Medulla oblongata (tissue), 1 donor: ENCODE measurements around the gene KIF2A.
A peak's percentile ranks its signal among the peaks of the same experiment; 100 is the strongest.

Experiments used
- DNase-seq: peaks from one replicate; pipeline ENCODE4 v3.0.0-alpha.2; 2015; ENCODE audit errors: extremely low spot score

KIF2A gene

GRCh38 chr5:62305715-62306322, at the start of gene KIF2A:
KIF2A (plus strand) TSS chr5:62306206; CDS start chr5:62306473, 267 bp downstream.
- DNase-seq, result peak; percentile 94

- no peak for DNase-seq
These were observed 49.0 kb upstream of the KIF2A start for GRCh38 chr5:62257020-62257367.

GRCh38 chr5:62258654-62259053, 47.4 kb upstream of the KIF2A start:
- DNase-seq, result no peak

- no peak for DNase-seq
These were observed 46.2 kb upstream of the KIF2A start for GRCh38 chr5:62259699-62260250.

- DNase-seq, result peak; percentile 53
These were observed 45.5 kb upstream of the KIF2A start for GRCh38 chr5:62260513-62260912.

- DNase-seq, result no peak
These were observed 42.6 kb upstream of the KIF2A start for GRCh38 chr5:62263401-62263800.

GRCh38 chr5:62265648-62266112, 40.3 kb upstream of the KIF2A start:
- DNase-seq, result no peak

- no peak for DNase-seq
These were observed 39.4 kb upstream of the KIF2A start for GRCh38 chr5:62266573-62266972.

- DNase-seq, result no peak
These were observed 37.8 kb upstream of the KIF2A start for GRCh38 chr5:62268234-62268633.

GRCh38 chr5:62268792-62269191, 37.2 kb upstream of the KIF2A start:
- DNase-seq, result no peak

GRCh38 chr5:62271370-62271769, 34.6 kb upstream of the KIF2A start:
- DNase-seq, result no peak

GRCh38 chr5:62271870-62272269, 34.1 kb upstream of the KIF2A start:
- DNase-seq, result no peak

GRCh38 chr5:62273687-62274086, 32.3 kb upstream of the KIF2A start:
- DNase-seq, result peak; percentile 86

- DNase-seq, result no peak
These were observed 30.4 kb upstream of the KIF2A start for GRCh38 chr5:62275581-62275980.

- DNase-seq, result no peak
These were observed 24.6 kb upstream of the KIF2A start for GRCh38 chr5:62281411-62281810.

- DNase-seq, result no peak
These were observed 23.9 kb upstream of the KIF2A start for GRCh38 chr5:62282064-62282463.

- no peak for DNase-seq
These were observed 23.0 kb upstream of the KIF2A start for GRCh38 chr5:62283005-62283404.

- DNase-seq, result no peak
These were observed 22.1 kb upstream of the KIF2A start for GRCh38 chr5:62283861-62284260.

GRCh38 chr5:62284946-62285891, 20.8 kb upstream of the KIF2A start:
- no peak for DNase-seq

GRCh38 chr5:62286834-62287233, 19.2 kb upstream of the KIF2A start:
- no peak for DNase-seq

GRCh38 chr5:62287237-62287636, 18.8 kb upstream of the KIF2A start:
- no peak for DNase-seq

GRCh38 chr5:62288118-62288517, 17.9 kb upstream of the KIF2A start:
- DNase-seq, result no peak

- DNase-seq, result no peak
These were observed 16.2 kb upstream of the KIF2A start for GRCh38 chr5:62289813-62290212.
